NCI-H82 (cell line): ENCODE results near the gene YBX2.
"Not testable (repeated sequence)": the region's sequence is repeated elsewhere in the genome, so short reads cannot be mapped to it uniquely, and the experiment has no call there.

ENCODE experiments used
- DNase-seq: peaks from one replicate; lab custom pipeline; 2025; lab: John Stamatoyannopoulos, UW

The YBX2 gene

GRCh38 chr17:7243838-7244237, 50.6 kb downstream of the YBX2 start:
- DNase-seq = not testable (repeated sequence)

GRCh38 chr17:7243453-7243729, 51.0 kb downstream of the YBX2 start:
- no peak for DNase-seq

- DNase-seq = peak; percentile 99
Observed at GRCh38 chr17:7242717-7243452, 51.6 kb downstream of the YBX2 start.

DNA sequence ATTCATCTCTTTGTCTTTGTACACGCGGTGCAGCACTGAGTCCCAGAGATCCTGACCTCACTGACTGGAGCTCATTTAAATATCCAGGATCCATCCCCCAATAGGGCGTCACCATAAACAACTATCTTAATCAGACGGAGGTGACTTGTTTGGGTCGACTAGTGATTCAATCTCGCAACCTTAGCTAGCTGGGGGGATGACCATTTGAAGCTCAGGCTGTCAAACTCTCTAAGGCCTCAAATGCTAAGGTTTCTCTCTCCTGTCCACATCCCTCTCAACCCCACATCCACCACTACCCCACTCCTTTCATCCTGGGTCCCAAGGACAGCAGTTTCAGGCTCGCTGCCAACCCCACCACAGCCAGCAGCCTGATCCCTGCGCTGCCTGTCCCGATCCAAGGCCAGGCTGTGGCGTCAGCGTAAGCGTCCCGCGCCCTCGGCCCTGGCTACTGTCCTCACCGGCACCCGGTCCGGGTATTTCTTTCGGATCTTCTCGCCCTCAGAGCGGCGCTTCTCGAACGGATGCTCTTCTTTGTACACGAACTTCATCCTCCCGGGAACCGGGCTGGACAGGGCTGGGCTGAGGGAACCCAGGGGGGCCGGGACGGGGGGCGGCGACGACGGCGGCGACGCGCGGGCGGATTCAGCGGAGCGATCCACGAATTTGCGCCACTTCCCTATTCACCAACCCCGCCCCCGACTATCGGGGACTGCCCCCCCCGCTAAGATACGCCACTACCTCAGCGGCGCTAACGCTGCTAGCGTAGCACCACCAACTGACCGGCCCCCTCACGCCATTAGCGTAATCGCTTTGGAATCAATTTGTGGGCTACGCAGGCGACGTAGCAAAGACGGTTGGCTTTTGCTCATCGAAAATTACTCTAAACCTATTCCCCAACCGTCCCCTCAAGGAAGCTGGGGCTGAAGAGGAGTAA, 52.4 kb downstream of the YBX2 start, which contains the start of gene GABARAP:
Gene GABARAP (minus strand): TSS at position 667 of the 934 bp plus-strand sequence. CDS start 119 bp downstream, at position 548.
- peak; percentile 98 for DNase-seq

DNA sequence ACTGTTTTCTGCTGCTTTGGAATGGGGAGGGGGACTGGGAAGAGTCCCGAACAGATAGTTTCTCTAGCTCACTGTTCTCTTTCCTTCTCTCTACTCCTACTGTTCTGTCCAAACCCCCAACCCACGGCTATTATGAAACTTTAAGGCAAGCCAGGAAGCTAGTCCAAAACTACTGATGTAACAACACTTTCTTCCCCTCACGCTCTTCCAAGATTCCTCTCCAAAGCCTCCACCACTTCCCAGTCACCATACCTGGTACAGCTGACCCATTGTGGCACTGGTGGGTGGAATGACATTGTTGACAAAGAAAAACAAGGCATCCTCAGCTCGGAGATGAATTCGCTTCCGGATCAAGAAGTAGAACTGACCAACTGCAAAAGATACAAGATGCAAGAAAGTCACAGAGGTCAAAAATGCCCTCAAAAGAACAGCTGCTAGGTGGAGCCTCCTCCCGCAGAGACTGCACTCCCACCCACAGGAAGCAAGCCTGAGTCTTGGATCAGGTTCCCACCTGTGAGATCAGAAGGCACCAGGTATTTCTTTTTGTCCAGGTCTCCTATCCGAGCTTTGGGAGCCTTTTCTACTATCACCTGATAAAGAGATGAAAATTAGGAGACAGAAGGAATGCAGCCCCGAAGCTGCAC, 53.2 kb downstream of the YBX2 start:
- no peak for DNase-seq

DNA sequence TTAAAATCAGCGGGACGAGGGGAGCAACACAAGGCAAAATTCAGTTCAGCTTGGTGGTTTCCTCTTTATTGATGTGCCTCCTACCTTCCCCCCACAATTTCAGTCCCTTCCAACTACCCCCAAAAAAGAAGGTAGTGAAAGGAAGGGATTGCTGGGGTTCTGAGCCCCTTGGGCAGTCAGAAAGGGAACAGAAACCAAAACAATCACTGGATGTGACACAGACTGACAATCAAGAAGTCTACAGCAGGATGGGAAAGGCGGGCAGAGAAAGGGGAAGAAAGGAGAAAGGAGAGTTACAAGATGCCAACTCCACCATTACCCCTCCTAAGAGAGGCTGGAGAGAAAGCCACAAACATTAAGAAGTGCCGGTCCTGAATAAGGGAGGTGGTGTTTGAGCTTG, 54.1 kb downstream of the YBX2 start:
- no peak for DNase-seq

DNA sequence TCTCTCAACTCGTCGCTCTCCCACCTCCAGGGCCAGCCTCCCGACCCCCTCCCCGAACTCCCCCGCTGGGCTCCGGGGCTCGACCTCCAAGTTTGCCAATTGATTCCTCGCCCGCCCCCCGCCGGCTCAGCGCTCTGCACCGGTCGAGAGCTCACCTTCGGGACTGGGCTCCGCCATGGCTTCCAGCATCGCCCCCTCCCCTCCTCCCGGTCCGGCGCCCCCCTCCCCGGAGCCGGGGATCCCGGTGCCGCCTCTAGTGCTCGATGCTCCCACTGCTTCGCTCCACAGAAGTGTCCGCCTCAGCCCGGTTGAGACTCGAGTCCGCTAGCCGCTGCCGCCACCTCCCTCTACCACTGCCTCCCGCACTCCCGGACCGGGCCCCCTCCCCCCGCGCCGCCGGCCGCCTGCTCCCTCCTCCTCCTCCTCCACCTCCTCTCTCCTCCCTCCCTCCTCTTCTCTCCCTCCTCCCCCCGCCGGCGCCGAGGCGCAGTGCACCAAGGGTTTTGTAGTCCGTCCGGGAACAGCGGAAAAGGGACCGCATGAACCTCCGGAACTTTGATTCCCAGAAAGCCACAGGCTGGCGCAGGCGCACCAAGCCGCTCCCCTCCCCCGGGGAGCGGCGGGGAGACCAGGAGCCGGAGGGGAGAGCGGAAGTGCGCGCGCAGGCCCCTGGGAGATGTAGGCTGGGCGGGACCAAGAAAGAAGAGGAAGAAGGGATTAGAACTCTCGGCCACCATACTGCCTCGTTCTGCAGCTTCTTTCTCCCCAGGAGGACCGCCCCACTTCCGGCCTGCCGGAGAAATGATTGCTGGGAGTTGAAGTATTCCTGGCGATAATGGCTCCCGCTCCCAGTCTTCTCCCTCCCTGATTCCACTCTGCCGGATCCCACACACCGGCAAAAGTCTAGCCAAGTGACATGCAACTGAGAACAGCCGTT, 55.1 kb downstream of the YBX2 start, which contains the start of gene PHF23:
Gene PHF23 (minus strand): TSS at position 367 of the 937 bp plus-strand sequence. CDS start 178 bp downstream, at position 189.
- DNase-seq = peak; percentile 100

GRCh38 chr17:7238420-7239090, 55.9 kb downstream of the YBX2 start:
- peak; percentile 70 for DNase-seq
